Astrocyte (in vitro differentiated cells and primary cell): ENCODE results near the gene HOPX. TPM values are rescaled to one million over a fixed set of nuclear protein-coding genes. Genes with fewer than 3 reads are reported as not detected.

Experiments
- DNase-seq: peaks from one replicate; pipeline ENCODE4 v3.0.0-alpha.2; 2010; ENCODE audit warnings: low read depth
- FAIRE-seq: peaks from 2 replicates; lab custom pipeline; 2011; peaks lifted over from hg19 to GRCh38; lab: Jason Lieb, UNC
- H2AFZ ChIP-seq: 2 replicates; pipeline ENCODE4 v1.6.0; 2012; ENCODE audit warnings: low read depth, low read length, inconsistent platforms
- H3K27ac ChIP-seq: 2 replicates; pipeline ENCODE4 v1.5.1; 2011; ENCODE audit warnings: low read depth, low read length, inconsistent platforms
- H3K27me3 ChIP-seq: 2 replicates; pipeline ENCODE4 v1.6.0; 2011; ENCODE audit warnings: low read length, inconsistent platforms; ENCODE audit not compliant: insufficient read depth
- H3K36me3 ChIP-seq: 2 replicates; pipeline ENCODE4 v1.5.1; 2011; ENCODE audit warnings: low read length, inconsistent platforms; ENCODE audit not compliant: insufficient read depth
- H3K4me1 ChIP-seq: 2 replicates; pipeline ENCODE4 v1.5.1; 2011; ENCODE audit warnings: low read length, inconsistent platforms; ENCODE audit not compliant: insufficient read depth
- H3K4me2 ChIP-seq: 2 replicates; pipeline ENCODE4 v1.6.0; 2012; ENCODE audit warnings: low read length, inconsistent platforms
- H3K4me3 ChIP-seq: 2 replicates; pipeline ENCODE4 v1.5.1; 2011; ENCODE audit warnings: low read depth, mild to moderate bottlenecking, low read length, inconsistent platforms; ENCODE audit not compliant: insufficient read depth
- H3K79me2 ChIP-seq: 2 replicates; pipeline ENCODE4 v1.6.0; 2012; ENCODE audit warnings: mild to moderate bottlenecking, low read length, inconsistent platforms; ENCODE audit not compliant: insufficient read depth
- H3K9ac ChIP-seq: 2 replicates; pipeline ENCODE4 v1.6.0; 2012; ENCODE audit warnings: mild to moderate bottlenecking, low read length, inconsistent platforms
- H3K9me3 ChIP-seq: 2 replicates; pipeline ENCODE4 v1.5.1; 2012; ENCODE audit warnings: low read depth, mild to moderate bottlenecking, low read length, inconsistent platforms; ENCODE audit not compliant: insufficient read depth
- H4K20me1 ChIP-seq: 2 replicates; pipeline ENCODE4 v1.6.0; 2012; ENCODE audit warnings: low read length, inconsistent platforms; ENCODE audit not compliant: insufficient read depth
- H3K27ac Mint-ChIP-seq: one replicate; pipeline ENCODE4 v1.8.0; 2021; ENCODE audit warnings: mild to moderate bottlenecking, mixed read lengths; ENCODE audit not compliant: unreplicated experiment
- H3K27me3 Mint-ChIP-seq: one replicate; pipeline ENCODE4 v1.8.0; 2021; ENCODE audit warnings: low read depth, mixed read lengths; ENCODE audit not compliant: unreplicated experiment
- H3K36me3 Mint-ChIP-seq: one replicate; pipeline ENCODE4 v1.8.0; 2021; ENCODE audit warnings: low read depth, mixed read lengths; ENCODE audit not compliant: unreplicated experiment
- H3K4me1 Mint-ChIP-seq: one replicate; pipeline ENCODE4 v1.8.0; 2021; ENCODE audit warnings: low read depth, mixed read lengths; ENCODE audit not compliant: unreplicated experiment
- H3K4me3 Mint-ChIP-seq: one replicate; pipeline ENCODE4 v1.8.0; 2021; ENCODE audit warnings: mild to moderate bottlenecking, moderate library complexity, mixed read lengths; ENCODE audit not compliant: unreplicated experiment
- H3K9me3 Mint-ChIP-seq: one replicate; pipeline ENCODE4 v1.8.0; 2021; ENCODE audit warnings: mild to moderate bottlenecking, mixed read lengths; ENCODE audit not compliant: unreplicated experiment
- CTCF ChIP-seq: IDR thresholded peaks from 2 replicates; pipeline ENCODE4 v1.5.1; 2011; ENCODE audit warnings: low read depth, mild to moderate bottlenecking, inconsistent platforms, low read length, moderate library complexity; ENCODE audit not compliant: insufficient read depth
- EZH2 ChIP-seq: IDR thresholded peaks from 2 replicates; pipeline ENCODE4 v1.6.1; 2012; ENCODE audit warnings: mild to moderate bottlenecking, low read length, inconsistent platforms; ENCODE audit not compliant: insufficient read depth
- total RNA-seq: library from RNA; stranded (reverse); gene quantifications from 2 replicates; pipeline ENCODE4 v1.2.1, GENCODE V29; 2021

Gene HOPX
- total RNA-seq, 1 donor from 2014 or later = 1.7 TPM

DNA sequence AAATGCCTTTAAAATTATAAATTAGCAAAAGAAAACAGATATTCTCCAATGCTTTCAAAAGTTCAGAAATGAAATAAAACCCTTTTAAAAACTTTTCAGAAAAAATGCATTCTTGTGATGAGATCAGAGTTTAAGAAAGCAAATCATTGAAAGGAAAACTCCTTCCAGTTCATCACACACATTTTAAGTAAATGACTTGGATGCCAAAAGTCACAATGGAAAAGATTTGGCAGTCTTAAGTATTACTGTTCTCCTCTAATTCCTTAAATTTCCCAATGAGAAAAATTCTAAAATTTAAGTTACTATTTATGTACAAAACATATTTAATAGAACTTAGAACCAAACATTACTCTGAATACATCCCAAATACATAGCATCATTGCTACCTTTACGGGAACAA lies 21.1 kb downstream of the HOPX start:
- Mint-ChIP-seq H3K27ac (no peak overlapping the region), H3K4me1 (no peaks in the 10 kb centered on the region), H3K4me3 (no peak overlapping the region), H3K9me3 (peaks cover 4% of the 10 kb centered on the region), H3K36me3 (no peaks in the 10 kb centered on the region), H3K27me3 (peaks cover 54% of the 10 kb centered on the region)
- Histone ChIP-seq H2AFZ (no peak overlapping the region), H3K9me3 (no peaks in the 10 kb centered on the region), H3K27ac (no peak overlapping the region), H3K27me3 (peaks cover 27% of the 10 kb centered on the region), H3K79me2 (no peaks in the 10 kb centered on the region), H3K36me3 (no peaks in the 10 kb centered on the region), H3K9ac (no peak overlapping the region), H3K4me1 (peaks cover 11% of the 10 kb centered on the region), H3K4me3 (no peak overlapping the region), H3K4me2 (no peak overlapping the region), H4K20me1 (no peaks in the 10 kb centered on the region)
- no peak for FAIRE-seq
- TF ChIP-seq CTCF = no peak
- TF ChIP-seq EZH2 = no peak
- DNase-seq = no peak

DNA sequence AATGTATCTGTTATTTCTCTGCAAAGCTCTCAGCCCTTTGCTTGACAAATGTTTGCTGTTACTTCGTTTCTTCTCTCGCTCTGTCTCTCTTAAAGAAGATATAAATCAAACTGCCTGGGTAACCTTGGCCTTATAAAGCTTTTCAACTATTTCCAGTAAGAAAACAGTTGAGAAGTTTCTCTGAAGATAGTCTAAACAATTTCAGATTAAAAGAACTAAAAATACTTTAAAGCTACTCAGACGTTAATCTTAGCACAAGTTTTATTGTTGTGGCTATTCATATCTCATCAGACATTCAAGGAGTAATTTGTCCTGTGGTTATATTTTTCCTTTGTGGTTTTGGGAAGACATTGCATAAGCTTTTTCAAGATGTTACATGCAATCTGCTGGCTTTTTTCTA lies 22.6 kb downstream of the HOPX start:
- FAIRE-seq (peak; percentile 26), DNase-seq (peak; percentile 84)
- Histone ChIP-seq H3K4me3 (no peak overlapping the region), H4K20me1 (peaks cover 3% of the 10 kb centered on the region), H3K27ac (no peak overlapping the region), H3K9me3 (no peaks in the 10 kb centered on the region), H3K4me1 (peaks cover 14% of the 10 kb centered on the region), H3K4me2 (no peak overlapping the region), H3K27me3 (peaks cover 30% of the 10 kb centered on the region), H3K79me2 (no peaks in the 10 kb centered on the region), H3K9ac (no peak overlapping the region), H2AFZ (no peak overlapping the region), H3K36me3 (no peaks in the 10 kb centered on the region)
- H3K27ac Mint-ChIP-seq = no peak overlapping the region
- H3K4me1 Mint-ChIP-seq = peaks cover 4% of the 10 kb centered on the region
- no peak for TF ChIP-seq EZH2
- TF ChIP-seq CTCF = no peak
- H3K36me3 Mint-ChIP-seq = no peaks in the 10 kb centered on the region
- no peak overlapping the region for H3K4me3 Mint-ChIP-seq
- H3K9me3 Mint-ChIP-seq = peaks cover 4% of the 10 kb centered on the region
- peaks cover 60% of the 10 kb centered on the region for H3K27me3 Mint-ChIP-seq

- Histone ChIP-seq H4K20me1 (peaks cover 3% of the 10 kb centered on the region), H2AFZ (no peak overlapping the region), H3K4me1 (peaks cover 16% of the 10 kb centered on the region), H3K9ac (no peak overlapping the region), H3K27ac (no peak overlapping the region), H3K4me3 (no peak overlapping the region), H3K79me2 (no peaks in the 10 kb centered on the region), H3K4me2 (no peak overlapping the region), H3K36me3 (no peaks in the 10 kb centered on the region), H3K27me3 (peaks cover 27% of the 10 kb centered on the region), H3K9me3 (no peaks in the 10 kb centered on the region)
- no peak for FAIRE-seq
- no peaks in the 10 kb centered on the region for H3K36me3 Mint-ChIP-seq
- peaks cover 4% of the 10 kb centered on the region for H3K9me3 Mint-ChIP-seq
- no peak for DNase-seq
- H3K27me3 Mint-ChIP-seq = peaks cover 60% of the 10 kb centered on the region
- TF ChIP-seq EZH2 (no peak), CTCF (no peak)
- H3K4me1 Mint-ChIP-seq = peaks cover 4% of the 10 kb centered on the region
- no peak overlapping the region for H3K27ac Mint-ChIP-seq
- H3K4me3 Mint-ChIP-seq = no peak overlapping the region
Measured at GRCh38 chr4:56657818-56658217, 23.3 kb downstream of the HOPX start.
